ENCODE measurements around the gene NUDT14. TPM values are rescaled to one million over a fixed set of nuclear protein-coding genes. Genes with fewer than 3 reads are reported as not detected.

Gene NUDT14
- total RNA-seq, 1 donor from 2014 or later, result 28.3 TPM

DNA sequence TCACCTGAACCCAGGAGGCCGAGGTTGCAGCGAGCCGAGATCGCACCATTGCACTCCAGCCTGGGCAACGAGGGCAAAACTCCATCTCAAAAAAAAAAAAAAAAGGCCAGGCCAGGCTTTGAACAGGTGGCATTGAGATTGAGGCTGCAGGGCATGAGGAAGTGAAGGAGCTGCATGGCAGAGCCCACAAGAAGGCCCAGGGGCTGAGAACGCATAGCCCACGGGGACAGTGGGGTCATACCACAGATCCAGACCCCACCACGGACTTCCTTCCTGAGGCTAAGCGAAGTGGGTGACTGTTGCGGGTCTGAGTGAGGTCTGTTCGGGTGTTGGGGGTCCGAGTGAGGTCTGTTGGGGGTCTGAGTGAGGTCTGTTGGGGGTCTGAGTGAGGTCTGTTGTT lies 20.3 kb downstream of the NUDT14 start:
- DNase-seq (ENCODE audit: low spot score), result no peak

DNA sequence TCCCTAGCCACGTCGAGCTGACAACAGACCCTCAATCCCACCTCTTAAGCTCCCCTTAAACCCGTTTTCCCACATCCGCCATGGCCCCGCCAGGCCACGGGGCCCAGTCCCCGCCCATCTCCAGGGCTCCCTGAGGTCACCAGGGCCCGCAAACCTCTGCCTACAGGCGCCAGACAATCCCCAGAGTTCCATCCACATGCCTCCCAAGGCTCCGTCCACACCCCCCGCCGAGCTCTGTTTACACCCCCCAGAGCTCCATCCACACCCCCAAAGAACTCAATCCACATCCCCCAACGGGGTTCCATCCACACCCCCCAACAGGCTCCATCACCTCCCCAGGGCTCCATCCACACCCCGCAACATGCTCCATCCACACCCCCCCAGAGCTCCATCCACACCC lies 21.8 kb downstream of the NUDT14 start:
- no peak for DNase-seq (ENCODE audit: low spot score)

DNA sequence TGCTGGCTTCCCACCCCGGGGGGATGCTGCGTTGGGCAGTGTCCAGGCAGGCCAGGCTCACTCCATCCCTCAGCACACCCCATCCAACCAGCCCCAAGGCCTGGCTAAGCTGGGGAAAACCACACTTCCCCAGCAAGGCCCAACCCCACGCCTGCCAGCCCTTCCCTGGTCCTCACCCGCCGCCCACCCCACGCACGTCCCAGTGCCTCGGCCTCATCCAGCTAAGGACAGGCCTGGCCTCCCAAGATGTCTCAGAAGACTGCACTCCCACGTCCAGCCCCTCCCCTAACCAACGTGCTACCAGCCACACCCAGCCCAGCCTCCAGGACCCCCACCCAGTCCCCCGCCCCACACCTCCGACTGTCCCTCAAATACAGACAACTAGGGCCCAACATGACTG lies 22.3 kb downstream of the NUDT14 start:
- DNase-seq (ENCODE audit: low spot score), result no peak

DNA sequence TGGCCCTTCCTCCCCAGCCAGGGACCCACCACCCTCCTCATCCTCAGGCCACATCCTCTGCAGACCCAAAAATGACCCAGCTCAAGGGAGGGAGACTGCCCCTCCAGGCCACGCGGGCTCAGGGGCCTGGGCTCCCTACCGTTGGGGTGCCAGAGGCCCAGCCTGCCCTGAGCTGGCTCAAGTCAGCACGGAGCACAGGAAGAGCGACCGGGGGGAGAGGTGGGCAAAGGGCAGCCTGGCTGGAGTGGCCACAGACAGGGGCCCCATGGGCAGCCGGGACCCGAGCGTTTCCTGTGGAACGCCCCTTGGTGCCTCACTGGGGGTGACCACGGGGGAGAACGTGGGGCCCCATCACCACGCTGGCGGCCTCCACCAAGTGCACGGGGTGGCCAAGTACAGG lies 23.2 kb downstream of the NUDT14 start:
- DNase-seq (ENCODE audit: low spot score), result no peak

DNA sequence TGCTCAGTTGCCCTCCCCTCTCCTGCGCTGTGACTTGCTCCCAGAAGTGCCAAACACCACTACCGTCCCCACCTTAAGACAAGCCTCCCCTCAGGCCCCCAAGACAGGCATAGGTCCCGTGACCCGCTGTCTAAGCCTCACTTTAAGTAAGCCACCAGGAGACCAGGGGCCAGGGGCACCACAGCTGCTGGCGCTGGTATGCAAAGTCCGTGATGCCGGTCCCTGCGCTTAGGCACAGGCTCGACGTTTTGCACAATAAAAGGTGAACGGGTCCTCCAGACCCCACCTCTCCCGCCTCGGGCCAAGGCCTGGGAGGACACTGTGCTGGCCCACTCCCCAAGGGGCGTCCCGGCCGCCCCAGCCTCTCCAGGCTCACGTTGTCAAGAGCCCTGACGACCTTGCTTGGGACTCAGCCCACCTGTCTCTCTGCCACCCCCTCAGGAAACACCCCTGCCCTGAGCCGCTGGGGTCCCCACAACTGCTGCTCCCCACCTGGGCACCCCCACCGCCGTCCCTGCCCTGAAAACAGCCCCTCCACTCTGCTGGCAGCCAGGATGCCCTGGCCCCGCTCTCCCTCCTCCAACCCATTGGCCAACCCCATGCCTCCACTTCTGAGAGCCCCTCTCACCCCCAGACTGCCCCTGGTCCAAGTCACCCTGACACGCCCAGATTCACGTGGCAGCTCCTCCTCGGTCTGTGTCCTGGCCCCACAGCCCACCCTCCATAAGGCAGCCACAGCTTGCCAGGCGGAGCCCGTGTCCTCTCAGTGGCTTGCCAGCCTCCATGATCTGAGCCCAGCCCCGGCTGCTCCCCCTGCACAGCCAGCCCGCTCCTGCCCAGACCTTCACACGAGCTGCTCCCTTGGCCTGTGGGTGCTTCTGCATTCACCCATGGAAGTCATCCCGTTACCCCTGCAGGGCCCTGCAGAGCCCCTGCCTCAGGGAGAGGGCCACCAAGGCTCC lies 24.4 kb downstream of the NUDT14 start:
- no peak for DNase-seq (ENCODE audit: low spot score)

DNA sequence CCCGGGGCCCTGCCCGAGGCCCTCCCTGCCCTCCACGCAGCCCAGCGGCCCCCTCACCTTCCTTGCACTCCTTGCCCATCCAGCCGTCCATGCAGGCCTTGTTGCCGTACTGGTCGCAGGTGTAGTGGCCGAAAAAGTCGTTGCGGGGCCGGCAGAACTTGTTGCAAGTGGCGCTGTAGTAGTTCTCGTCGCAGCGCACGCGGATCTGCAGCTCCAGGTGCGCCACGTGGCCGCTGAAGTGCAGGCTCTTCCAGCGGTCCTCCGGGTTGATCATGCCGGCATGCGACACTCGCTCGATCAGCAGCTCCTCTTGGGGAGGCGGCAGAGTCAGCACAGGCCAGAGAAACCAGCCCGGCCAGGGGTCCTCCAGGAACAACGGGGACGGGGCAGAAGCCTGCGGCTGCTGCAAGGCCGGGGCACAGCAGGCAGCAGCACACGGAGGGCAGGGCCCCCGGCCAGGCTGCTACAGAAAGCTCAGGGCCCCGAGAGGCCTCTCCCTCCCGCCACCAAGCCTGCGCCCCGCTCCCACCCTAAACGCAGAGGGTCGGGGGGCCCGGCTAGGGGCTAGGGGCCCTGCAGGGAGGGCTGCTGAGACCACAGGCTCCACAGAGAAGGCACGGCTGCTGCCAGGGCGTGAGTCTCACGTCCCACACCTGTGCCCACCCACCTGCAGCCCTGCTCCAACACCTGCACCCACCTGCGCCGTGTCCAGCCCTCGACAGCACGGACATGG lies 25.3 kb downstream of the NUDT14 start:
- no peak for DNase-seq (ENCODE audit: low spot score)

DNA sequence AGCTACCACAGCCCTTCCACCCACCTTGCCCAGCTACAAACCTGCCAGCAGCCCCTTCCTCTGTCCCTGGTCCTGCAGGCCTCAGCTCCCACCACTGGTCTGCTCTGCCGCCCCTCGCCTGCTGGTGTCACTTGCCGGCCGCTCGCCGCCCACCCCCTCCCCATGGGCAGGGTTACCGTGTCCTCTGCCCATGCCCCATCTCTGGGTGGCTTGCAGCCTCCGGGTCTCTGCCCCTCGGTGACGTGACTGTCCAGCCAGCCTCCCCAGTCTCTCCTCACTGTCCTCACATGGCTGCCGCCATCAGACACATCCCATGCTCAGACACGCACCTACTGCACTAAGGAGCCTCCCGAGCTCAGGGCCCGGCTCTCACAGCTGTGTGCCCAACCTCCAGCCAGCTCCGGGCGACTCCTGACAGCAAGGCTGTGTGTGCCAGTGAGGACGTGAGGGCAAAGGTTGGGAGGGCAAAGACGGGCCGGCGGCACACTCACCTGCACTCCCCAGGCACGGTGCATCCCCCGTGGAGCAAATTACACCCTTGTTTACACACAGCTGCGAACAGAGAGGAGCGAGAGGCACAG lies 26.0 kb downstream of the NUDT14 start:
- DNase-seq (ENCODE audit: low spot score), result no peak

DNA sequence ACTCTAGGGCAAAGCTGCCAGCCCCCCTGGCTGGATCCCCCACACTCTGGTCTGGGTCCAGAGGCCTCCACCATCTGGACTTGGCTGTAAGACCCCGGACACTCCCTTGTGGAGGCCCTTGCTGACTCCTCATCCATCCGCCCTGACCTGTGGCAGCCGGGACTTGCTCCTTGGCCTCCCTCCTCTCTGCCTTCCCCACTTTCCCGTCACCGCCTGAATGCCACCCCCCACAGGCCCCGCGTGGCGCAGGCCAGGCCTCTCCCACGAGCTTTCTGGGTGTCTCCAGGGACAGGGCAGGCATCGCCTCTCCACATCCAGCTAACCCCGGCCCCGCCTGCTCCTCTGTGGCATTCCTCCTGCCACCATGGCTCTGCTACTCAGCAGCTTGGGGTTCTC lies 26.6 kb downstream of the NUDT14 start:
- no peak for DNase-seq (ENCODE audit: low spot score)

DNA sequence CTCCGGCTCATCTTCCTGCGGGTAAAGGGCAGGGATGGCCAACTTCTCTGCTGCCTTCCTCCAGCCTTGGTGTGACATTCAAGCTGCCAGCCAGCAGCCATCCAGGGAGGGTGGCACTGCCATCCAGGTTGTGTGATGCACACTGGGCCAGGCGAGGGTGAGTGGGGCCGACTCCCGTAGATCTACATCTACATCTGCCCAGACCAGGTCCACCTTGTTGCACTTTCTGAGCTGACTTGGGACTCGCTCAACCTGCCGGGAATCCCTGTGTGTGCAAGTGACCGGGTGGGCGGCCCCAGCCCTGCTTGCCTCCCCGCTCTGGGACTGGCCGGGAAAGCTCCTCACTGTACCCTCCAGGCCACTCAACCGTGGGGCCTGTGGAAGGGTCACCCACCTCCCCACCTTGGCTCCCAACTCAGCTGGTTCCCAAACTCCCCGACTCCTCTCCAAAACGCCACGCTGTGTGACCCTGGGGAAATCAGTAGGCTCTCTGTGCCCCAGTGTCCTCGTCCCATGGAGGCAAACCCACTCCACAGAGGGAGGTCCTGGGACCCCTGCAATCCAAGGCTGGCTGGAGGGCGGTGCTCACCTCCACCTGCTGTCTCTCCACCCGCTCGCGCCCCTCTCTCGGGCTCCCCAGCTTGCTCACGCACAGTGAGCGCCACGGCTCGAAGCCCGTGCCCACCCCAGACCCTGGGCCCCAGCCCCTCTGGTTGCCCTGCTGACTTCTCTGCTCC lies 27.2 kb downstream of the NUDT14 start:
- DNase-seq (ENCODE audit: low spot score), result no peak

DNA sequence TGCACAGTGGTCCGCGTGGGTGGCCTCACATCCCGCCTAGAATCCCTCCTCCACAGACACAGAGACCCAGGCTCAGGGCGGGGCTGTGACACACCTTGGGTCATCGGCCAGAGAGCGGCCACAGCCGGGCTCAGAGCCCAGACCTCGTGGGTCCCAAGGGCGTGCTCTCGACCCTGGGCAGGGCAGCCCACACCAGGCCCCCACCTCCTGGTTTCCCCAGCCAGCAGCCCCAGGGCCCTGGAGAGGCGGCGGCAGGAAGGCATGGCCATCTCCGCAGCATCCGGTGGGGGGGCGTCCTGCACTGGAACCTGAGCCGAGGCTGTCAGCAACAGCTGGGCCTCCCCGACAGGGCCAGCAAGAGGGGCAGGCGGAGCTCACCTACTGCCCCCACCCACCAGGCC lies 27.8 kb downstream of the NUDT14 start:
- no peak for DNase-seq (ENCODE audit: low spot score)

DNA sequence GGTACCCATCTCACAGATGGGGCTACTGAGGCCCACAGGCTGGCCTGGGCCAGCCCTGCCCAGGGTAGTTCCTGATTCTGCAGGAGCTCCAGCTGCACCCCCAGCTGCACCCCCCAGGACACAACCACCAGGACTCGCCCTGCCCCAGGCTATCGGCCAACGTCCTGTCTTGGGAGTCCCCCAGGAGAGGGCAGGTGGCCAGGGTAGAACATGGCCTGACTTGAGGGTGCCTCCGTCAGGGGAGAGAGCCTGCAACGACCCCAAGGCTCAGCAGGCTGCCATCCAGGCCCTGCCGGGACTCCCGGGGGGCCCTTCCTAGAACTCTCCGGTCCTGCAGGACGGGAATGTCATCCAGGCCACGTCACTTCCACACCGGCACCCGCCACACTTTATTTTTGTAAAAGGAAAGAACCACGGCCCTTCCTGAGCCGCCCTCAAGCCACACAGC lies 28.3 kb downstream of the NUDT14 start:
- no peak for DNase-seq (ENCODE audit: low spot score)

DNA sequence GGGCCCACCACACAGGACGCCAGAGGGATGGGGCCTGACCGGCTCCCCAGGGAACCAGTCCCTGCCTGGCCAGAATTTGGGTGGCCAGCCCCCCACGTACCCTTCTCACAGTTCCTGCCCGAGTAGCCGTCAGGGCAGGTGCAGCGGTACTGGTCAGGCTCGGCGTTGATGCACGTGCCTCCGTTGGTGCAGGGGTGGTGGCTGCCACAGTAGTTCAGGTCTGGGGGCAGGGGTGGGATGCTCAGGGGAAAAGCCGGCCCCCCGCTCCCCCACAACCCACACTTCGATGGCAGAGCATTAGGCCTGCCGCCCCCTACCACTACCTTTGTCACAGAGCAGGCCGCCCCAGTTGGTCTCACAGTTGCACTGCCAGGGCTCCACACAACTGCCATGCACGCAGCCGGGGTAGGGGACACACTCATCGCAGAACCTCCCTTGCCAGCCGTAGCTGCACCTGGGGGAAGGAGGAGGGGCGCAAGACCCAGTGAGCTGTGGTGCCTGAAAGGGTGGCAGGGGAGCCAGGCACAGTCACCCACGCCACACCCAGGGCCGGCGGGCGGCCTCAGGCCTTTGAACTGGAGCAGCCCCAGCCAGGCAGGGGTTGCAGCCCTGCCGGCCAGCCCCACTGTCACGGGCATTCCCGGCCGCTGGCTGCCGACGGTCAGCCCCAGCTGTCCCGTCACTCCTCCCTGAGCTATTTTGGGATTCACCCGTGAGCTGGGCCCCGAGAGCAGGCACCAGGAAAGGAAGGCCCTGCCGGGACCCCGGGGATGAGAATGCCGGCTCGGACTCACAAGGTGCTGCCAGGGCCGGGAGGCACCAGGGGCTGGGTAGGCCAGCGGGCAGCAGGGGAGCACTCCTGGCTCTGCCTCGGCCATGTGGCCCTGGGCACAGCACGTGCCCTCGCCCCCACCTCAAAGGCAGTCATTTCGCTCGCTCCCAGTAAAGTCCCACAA lies 29.0 kb downstream of the NUDT14 start:
- DNase-seq (ENCODE audit: low spot score), result no peak

DNA sequence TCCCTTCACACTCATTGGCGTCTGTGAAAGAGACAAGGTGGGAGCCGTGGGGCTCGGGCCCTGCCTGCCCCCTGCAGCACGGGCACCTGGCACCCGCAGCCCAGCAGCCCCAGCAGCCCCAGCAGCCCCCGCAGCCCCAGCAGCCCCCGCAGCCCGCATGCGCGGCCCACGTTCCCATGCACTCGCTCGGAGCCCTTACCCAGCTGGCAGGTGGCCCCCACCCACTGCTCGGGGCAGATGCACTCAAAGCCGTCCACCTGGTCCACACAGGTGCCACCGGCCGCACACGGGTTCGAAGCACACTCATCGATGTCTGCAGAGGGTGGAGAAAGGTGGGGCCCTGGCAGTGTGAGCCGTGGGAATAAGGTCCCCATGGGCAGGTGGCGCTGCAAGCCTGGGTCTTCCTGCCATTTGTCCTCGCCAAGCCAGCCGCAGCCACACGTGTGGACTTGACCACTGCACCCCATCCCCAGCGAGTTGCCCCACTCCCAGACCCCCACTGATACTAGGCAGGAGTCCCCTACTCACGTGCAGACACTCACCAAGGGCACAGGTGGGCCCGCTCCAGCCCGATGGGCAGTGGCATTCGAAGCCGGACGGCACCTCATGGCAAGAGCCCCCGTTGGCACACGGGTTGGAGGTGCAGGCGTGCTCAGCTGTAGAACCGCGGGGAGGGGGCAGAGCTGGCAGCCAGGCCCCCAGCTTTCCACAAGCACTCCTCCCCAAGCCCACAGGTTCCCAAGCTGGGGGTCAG lies 29.9 kb downstream of the NUDT14 start:
- DNase-seq (ENCODE audit: low spot score), result no peak

DNA sequence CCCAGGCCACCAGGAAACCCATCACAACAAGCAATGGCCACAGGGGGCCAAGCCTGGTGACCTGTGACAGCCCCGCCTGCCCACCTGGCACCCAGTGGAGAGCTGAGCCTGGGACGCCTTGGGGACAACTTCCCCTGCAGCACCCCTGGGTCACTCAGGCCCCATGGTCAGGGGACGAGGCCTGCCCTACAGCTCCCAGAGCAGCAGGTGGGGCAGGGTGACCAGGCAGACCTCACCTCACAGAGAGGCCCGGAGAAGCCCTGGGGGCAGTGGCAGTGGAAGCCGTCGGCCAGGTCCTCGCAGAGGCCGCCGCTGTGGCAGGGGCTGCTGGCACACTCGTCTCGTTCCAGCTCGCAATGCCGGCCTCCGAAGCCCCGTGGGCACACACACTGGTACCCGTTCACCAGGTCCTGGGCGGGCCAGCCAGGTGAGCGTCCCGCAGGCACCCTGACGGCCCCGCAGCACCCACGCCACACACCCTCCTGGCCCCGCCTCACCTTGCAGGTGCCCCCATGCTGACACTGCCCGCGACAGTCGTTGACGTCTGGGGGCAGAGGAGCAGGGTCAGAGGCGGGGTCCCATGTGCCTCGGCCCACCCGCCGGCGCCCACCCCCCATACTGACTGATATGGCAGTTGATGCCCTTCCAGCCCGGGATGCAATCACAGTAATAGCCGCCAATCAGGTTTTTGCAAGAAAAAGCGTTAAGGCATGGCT lies 30.6 kb downstream of the NUDT14 start:
- DNase-seq (ENCODE audit: low spot score), result no peak

DNA sequence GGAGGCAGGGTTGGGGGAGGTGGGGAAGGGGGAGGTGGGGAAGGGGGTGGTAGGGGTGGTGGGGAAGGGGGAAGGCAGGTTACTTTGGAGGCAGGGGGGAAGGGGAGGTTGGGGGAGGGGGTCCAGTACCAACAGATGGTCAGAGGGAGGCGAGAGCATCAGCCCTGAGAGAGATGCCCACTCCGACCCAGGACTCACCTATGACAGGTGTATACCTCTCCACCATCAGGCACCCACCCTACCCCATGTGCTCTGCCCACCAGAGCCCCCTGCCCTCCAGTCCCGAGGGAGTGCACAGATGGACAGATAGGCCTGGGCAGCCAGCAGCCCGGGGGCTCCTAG lies 31.1 kb downstream of the NUDT14 start:
- DNase-seq (ENCODE audit: low spot score), result no peak

DNA sequence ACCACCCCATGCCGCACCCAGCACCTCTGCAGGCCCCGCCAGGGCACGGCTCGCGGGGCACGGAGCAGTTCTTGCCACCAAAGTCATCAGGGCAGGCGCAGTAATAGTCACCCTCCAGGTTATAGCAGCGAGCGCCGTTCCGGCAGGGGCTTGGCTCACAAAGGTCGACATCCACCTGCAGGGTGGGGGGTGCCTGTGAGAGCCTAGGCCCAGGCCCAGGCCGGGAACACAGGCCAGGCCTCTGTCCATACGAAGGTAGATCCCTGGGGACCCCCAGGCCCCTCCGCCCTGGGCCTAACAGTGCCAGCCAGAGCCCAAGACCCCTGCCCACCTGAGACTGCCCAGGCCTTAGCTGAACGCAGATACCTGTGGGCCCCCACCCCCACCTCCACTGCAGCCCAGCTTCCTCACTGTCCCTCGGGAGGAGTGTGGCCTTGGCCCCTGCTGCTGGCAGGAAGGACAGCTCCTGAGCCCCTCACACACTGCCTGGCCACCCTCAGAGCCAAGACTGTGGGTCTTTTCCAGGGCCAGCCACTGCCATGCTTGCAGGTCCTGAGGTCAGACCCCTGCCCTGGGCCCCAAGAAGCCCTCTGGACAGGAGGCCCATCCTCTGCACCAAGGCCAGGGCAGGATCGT lies 31.8 kb downstream of the NUDT14 start:
- no peak for DNase-seq (ENCODE audit: low spot score)

DNA sequence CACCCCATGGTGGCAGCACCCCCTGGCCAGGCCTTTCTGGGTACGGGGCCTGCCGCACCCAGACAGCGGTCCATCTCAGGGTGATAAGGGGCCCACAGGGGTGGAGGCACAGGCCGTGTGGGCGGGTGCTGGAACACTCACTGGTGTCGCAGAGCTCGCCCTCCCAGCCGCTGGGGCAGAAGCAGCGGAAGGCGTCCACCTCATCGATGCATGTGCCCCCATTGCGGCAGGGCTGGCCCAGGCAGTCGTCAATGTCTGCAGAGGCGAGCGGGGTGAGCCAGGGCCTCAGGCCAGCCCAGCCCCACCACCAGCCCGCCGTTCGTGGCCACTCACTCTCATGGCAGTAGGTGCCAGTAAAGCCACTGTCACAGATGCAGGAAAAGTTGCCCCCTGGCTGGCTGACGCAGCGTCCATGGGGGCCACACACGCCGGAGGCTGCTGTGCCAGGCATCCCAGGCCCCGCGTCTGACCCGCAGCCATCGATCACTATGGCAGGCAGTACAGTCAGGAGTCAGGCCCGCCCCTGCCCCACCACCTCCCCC lies 32.4 kb downstream of the NUDT14 start:
- DNase-seq (ENCODE audit: low spot score), result no peak

Measured in mesenteric fat pad (tissue), 1 donor.